GM13976 (cell line): ENCODE results near the gene CD99.
"Not testable (repeated sequence)": the region's sequence is repeated elsewhere in the genome, so short reads cannot be mapped to it uniquely, and the experiment has no call there.

Experiments
- DNase-seq: peaks from one replicate; pipeline ENCODE4 v3.0.0; 2012; ENCODE audit warnings: low spot score
- CTCF ChIP-seq: IDR thresholded peaks from 2 replicates; pipeline ENCODE4 v1.5.1; 2012; ENCODE audit warnings: borderline replicate concordance, mild to moderate bottlenecking; ENCODE audit not compliant: insufficient read depth; ENCODE audit errors: extremely low read depth, missing control alignments, control extremely low read depth
- in situ Hi-C: fragments of 300-500 bp; cut with MboI; formaldehyde crosslinking; loops from one replicate; pipeline ENCODE4 v1.12.0; 2022; ENCODE audit warnings: low sequenced_read_pairs, mixed read lengths, inconsistent platforms; ENCODE audit not compliant: unreplicated experiment

Gene CD99

GRCh38 chrX:2718821-2719220 lies 27.7 kb downstream of the CD99 start:
- in situ Hi-C loops: no loop called here

GRCh38 chrX:2719774-2720447 lies 28.8 kb downstream of the CD99 start:
- in situ Hi-C loops: no loop called here
- no peak for DNase-seq
- TF ChIP-seq CTCF: no peak

More at GRCh38 chrX:2718821-2719220, 27.7 kb downstream of the CD99 start:
- DNase-seq: no peak
- no peak for TF ChIP-seq CTCF

- in situ Hi-C loops: no loop called here
- no peak for DNase-seq
- TF ChIP-seq CTCF: no peak
Measured at GRCh38 chrX:2723286-2723879, 32.3 kb downstream of the CD99 start.

- DNase-seq, in situ Hi-C loops: not testable (repeated sequence)
Measured at GRCh38 chrX:2727264-2727663, 36.2 kb downstream of the CD99 start.

GRCh38 chrX:2732076-2732475 lies 41.0 kb downstream of the CD99 start:
- in situ Hi-C loops: no loop called here

GRCh38 chrX:2732649-2733048 lies 41.6 kb downstream of the CD99 start:
- no peak for TF ChIP-seq CTCF
- DNase-seq: no peak
- in situ Hi-C loops: no loop called here

More at GRCh38 chrX:2732076-2732475, 41.0 kb downstream of the CD99 start:
- no peak for TF ChIP-seq CTCF
- no peak for DNase-seq

- in situ Hi-C loops: no loop called here
- DNase-seq: no peak
- no peak for TF ChIP-seq CTCF
Measured at GRCh38 chrX:2733286-2733685, 42.2 kb downstream of the CD99 start.
